ENCODE data around the gene DACT2.
"Not testable (repeated sequence)": the region's sequence is repeated elsewhere in the genome, so short reads cannot be mapped to it uniquely, and the experiment has no call there.

The DACT2 gene

DNA sequence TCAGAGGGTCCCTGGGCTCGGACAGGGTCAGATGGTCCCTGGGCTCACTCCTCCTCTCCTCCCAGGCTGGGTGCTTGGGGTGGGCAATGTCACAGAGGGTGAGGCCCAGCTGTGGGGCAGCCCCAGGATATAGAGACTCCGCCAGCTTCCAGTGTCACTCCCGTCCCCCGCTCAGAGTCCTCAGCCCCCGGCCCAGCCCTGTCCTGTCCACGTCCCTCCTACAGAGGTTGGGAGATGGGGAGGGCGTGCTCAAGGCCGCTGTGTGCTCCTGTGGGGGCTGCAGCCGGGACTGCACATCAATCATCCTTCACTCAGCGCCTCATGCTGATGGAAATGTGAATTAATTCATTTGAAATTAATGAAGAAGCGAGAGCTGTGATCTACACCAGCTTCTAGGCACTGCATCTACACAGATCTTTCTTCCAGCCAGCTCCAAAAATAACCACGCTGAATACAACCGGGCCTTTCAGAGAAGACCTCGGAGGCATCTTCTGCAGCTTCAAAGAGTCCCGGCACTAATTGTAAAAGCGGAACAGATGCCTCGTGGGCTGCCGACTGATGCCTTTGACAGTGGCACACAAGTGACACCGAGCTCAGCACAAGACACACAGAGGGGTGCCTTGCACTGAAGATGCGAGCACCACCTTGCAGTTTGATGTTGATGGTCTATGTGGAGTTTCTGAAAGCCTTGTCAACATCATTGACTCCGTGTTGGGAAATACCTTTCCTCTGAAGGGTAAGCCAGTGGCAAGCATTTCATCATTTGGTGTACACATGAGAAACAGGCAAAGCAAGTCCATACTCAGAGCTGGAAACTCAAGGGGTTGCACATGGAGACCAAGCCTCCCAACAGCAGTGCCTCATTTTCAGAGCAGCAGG is 39.3 kb downstream of the DACT2 start:
- DNase-seq: no peak

DNA sequence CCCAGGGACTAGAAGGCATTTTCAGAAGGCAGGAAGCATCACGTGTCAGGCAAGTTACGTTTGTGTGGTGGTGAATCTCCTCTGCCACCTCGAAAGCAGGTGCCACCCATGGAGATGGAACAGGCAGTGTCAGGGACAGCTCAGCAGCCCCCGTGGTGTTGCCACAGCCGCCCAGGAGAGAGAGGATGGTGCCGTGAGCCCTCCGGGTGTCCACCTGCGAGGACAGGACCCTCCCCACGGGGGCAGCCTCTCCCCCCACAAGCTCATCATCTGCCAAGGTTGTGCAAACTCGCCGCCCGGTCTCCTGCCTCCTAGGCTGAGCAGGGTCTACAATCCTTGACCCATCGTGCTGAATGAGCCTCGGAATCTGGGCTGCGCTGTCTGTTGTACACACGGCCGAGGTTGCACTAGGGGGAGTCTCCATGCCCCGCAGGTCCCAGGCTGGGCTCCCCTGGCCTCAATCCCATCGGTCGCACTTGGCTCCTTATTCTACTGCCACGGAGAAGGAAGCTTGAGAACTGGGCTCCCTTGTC is 40.1 kb downstream of the DACT2 start:
- no peak for DNase-seq

DNA sequence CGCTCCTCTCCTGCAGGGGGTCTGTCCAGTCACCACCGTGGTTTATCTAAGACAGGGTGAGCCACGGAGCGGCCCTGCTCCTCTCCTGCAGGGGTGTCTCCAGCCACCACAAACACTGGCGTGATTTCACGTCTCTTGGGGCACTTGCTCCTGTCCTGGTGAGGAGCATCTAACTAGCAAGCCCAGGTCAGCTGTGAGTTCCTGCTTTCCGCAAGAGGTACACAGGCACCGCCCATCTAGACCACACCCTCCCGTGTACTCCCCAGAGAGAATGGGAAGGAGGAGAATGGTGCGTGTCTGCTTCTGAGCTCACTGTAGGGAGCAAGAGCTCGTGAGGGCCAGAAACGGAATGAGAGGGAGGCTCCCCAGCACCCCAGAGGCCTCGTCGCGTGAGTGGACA is 40.7 kb downstream of the DACT2 start:
- no peak for DNase-seq

DNA sequence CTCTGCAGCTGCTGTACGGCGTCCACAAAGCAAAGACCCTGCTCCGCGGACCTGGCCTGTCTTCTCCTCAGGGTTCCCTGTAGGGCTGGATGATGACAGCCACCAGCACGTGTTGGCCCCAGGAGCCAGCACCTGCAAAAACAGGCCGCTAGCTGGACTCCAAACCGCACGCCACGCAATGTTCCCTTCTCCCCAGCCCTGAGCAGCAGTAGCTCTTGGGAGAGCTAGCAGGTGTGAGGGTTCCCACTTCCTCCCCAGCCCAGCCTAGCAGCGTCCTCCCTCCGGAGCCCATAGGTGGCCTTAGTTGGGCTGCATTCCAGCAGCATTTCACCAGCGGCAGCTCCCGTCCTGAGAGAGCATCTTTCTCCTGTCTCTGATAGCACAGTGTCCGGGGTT is 42.3 kb downstream of the DACT2 start:
- no peak for DNase-seq

DNA sequence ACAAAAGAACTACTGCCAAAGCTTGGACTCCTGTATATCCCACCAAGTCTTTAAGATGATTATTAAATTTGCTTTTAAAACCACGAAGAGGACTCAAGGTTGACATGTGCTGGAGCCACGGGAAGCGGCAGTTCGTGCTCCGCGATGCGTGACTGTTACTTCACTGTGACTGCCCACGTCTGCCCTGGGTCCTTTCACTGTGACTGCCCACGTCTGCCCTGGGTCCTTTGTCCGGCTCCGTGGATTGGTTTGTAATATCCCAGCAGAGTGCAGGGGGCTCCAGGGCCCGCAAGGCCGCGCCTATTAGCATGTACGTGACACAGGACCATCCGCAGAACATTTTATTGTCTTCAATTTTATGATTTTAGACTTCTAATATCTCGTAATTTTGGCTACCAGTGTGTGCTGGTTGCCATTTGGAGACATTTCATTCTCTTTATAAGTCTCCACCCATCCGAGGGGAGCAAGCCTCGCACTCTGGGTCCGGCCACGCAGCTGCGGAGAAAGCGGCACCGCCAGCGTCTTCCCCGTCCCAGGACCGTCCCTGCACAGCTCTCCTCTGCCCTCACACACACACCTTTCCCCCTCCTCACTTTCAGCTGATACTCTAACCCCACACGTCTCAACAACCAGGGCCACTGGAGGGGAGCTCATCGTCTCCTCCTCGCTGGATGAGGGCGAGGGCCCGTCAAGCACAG is 42.9 kb downstream of the DACT2 start:
- no peak for DNase-seq

DNA sequence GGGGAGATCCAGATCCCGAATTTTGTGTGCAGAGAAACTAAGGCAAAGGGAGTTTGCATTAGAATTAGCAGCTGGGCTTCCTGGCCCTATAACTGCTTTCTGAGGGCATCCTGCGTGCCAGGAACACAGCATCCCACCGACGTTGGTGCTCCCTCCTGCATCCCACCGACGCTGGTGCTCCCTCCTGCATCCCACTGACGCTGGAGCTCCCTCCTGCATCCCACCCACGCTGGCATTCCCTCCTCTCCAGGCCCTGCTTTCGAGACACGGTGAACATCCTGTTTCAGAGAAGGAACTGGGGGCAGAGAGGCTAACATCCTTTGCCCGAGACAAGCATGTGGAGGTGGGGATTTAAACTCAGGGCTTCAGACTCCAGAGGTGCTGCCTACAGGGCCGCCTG is 44.4 kb downstream of the DACT2 start:
- DNase-seq: no peak

DNA sequence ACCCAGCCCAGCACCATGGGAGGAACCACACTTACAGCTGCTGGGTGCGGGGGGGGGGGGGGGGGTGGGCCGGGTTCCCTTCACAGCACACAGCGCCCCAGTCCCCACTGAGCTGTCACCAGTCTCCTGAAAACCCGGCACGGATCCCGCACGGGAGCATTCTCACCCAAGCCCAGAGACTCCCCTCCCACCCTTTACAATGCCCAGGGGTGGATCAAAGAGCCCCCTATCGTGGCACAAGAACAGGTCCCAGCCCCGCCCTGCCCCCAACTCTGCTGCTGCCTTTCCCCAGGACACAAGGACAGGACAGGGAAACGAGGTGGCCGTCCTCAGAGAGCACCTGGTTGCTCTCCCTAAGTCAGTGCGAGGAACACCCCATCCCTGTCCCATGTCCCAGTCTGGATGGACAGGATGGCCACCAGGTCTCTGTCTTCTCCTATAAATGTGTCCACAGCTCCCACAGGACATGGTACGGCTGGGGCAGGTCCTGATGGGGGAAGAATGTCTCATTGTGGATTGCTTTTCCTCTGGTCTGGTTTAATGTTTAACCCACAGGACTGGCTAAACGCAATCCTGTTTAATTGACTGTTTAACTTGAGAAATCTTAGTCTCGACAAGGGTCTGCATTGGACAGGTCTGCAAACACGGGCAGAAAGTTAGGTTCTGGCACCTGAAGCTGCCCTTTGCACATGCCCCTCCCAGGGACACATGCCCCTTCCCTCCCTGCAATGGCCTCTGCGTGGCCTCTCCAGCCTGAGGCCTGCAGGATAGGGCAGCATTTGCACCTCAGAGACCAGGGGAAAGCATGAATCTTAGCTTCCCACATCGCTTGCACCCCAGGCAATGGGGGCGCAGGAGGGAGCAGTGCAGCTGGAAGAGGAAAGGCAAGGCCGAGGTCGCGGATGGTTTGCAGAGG is 45.3 kb downstream of the DACT2 start:
- DNase-seq: no peak

DNA sequence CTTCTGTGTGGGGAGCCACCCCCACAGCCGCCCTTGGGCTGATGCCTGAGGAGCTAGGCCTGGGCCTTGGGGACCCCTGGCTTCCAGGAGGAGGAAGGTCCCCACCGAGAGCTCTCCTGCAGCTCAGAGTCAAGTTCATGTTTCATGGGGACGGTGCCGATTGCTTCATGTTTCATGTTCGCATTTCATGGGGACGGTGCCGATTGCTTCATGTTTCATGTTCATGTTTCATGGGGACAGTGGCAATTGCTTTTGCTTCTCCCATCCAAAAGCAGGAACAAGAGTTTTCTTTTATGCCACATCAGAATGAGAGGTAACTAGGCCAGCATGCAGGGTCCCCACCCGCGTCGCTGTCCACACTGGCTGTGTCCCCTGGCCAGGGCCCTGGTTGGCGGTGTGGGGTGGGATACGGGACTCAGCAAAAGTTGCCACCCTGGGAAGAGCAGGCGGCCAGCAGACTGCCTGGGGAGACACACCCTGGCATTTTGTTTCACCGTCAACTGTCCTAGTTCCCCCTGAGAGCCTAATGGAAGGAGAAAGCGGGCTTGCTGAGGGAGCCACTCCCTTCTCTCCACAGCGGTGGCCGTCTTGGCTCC is 46.0 kb downstream of the DACT2 start:
- DNase-seq: peak; percentile 65

DNA sequence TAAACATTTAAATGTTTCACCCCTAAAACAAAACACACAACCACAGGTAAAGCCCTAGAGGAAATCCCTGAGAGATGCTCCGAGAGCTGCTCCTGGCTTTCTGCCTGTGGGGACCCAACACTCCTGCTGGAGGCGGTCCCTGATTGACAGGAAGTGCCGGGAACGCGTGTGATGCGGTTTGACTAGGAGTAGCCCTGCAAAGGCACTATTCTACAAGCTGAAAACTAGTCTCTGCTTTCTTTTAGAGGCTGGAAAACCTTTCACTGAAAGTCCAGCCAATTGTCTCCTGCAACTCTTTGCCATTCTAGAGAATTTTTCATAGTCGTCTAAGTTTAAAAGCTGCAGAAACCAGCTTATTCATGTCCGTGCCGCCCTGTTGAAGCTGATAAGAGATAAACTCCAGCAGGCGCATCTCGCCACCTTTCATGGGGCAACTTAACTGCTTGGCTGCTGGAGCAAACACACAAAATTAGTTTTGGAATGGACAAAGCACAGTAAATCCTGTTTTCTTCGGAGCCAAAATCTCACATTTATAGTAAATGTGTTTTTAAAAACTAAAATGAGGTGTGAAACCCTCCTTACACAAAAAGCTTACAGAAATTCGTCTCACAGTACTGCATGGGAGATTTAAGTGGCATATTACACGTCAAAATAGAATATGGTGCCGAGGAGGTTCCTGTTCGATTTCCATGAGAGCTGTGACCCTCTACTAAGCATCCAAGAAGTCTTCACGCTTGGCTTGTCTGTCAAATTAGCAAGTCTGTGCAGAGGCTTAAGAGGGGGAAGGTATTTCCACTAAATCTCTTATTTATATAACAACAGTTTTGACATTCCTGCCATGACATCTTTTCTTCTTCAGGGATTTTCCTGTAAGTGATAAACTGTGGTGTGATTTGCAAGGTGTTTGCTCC is 46.9 kb downstream of the DACT2 start:
- DNase-seq: peak; percentile 64

DNA sequence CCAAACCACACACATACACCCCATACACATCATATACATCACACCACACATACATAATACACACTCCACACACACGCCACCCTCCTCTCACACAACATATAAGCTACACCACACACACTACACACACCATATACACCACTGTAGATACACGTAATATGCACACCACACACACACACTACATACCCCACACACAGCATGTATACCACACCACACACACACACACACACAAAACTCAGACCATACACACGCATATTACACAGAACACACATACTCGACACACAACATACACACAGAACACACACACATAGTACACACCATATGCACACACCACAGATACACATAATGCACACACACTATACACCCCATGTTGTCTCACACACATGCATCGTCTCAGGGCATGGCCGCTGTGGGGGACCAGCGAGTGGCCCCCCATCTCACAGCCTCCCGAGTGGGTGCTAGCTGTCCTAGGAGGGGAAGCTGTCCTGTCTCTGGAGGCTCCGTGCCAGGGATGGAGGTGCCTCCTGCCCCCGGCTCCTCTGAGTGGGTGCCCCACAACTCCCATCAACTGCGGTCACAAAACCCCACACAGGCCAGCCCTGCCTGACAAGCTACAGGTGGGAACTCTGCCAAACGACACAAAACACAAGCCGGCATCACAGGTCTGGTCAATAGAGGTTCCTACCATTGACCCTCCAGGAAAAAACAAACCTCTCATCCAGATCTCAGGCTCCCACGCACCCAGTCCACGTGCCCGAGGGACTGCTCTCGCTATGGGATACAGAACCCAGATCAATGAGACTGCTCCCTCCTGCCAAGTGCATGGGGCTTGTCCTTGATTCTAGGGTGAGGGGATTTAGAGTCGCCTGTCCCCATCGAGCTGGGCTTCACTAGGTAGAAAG is 49.1 kb downstream of the DACT2 start:
- DNase-seq: no peak

DNA sequence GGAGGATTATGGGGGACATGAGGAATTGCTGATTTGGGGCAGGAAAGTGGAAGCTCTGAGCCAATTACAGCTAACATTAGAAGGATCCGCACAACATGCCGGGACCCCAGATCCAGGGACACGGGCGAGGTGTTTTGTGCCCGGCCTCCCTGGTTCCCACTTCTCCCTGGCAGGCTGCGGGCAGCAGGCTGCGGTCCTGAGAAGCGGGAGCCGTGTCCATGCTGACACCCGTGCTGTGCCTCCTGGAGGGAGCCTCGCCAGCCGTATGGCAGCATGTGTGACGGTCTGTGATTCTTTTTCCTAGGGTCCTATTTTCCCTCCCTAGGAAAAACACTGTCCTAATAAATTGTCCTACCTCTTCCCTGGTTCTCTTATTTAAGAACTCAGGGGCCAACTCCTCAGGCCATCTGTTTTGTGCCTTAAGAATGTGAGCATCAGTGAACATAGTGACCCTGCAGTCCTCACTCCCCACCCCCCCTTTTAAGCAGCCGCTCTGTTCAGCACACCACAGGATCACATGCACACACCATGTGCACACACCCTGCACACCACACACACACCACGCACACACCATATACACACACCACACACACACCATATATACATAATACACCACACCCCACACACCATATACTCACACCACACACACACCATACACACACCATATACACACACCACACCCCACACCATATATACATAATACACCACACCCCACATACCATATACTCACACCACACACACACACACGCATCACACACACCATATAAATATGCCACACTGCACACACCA is 49.9 kb downstream of the DACT2 start:
- DNase-seq: no peak

DNA sequence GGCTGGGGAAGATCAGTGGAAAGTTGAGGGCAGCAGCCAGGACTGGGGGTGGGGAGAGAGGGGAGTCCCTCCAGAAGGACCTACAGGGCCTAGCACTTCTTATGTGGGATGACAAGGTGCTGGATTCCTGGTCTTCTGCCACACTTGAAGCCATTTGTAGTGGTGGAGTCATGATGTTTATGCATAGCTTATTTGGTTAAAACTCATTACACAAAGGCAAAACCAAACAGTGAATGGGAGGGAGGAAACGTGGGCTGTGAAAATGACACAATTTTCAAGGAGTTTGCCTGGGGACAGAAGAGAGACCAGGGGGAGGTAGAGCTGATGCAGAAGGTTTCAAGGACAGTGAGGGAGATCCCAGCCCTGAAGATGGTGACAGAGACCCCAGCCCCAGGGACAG is 50.8 kb downstream of the DACT2 start:
- no peak for DNase-seq

DNA sequence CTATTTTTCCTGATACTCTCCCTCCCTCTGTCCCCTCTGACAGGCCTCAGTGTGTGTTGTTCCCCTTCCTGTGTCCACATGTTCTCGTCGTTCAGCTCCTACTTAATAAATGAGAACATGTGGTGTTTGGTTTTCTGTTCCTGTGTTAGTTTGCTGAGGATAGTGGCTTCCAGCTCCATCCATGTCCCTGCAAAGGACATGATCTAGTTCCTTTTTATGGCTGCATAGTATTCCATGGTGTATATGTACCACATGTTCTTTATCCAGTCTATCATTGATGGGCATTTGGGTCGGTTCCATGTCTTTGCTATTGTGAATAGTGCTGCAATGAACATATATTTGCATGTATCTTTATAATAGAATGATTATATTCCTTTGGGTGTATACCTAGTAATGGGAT is 51.8 kb downstream of the DACT2 start:
- DNase-seq: not testable (repeated sequence)

DNA sequence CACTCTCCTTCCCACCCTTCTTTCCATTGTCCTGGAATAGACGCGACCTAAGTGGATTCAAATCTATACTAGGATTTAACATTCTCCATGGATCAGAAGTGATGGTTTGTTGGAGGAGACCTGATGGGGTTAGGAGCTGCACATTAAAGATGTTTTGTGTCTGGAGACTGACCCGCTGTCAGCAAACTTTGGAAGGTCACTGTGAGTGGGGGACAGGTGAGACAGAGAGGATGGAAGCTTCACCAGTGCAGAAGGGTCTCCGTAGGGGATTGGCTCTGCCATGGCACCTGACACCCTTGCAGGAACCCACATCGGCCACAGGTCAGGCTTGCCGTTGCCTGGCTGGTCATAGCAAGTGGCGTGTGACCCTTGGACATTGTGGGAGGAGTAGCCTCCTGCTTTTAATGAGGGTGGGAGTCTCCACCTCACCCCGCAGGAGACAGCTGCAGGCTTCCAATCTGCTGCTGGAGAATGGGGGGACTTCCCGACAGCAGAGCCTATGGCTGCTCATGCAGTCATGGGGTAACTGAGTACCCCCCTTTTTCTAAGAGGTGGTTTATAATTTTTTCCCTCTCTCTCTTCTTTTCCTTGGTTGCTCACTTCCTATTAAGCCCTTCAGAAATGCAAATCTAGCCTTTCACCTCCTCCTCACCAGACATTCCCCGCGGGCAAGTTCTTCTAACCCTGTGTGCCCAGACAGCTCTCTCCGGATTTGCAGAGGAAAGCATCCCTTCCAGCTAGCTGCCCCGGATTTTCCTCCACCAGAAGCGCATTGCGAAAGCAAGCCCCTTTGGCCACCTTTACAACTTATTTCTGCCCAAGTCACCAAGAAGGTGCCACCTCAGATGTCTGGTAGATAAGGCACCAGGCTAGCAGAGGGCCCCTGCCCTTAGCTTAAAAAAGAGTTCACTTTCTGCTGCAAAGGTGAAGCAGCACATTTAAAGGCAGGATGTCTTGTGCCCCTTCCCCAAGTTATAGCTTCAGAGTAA is 53.5 kb downstream of the DACT2 start:
- DNase-seq: no peak

DNA sequence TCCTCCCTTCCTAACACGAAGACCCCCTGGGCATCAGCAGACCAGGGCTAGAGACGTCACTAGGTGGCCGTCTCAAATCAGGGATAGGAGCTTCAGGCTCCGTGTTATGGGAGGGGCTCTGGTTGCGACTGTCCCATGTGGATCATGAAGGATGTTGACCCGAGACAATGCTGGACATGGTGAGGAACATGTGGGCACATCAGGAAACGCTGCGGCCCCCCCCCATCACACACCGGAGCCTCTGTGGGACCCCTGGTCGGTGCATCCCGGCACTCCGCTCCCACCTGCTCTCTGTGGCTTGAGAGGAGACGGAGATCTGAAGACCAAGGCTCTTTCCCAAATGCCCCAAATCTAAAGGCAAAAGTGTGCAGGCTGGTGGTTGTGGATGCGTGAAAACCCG is 54.2 kb downstream of the DACT2 start:
- DNase-seq: no peak

DNA sequence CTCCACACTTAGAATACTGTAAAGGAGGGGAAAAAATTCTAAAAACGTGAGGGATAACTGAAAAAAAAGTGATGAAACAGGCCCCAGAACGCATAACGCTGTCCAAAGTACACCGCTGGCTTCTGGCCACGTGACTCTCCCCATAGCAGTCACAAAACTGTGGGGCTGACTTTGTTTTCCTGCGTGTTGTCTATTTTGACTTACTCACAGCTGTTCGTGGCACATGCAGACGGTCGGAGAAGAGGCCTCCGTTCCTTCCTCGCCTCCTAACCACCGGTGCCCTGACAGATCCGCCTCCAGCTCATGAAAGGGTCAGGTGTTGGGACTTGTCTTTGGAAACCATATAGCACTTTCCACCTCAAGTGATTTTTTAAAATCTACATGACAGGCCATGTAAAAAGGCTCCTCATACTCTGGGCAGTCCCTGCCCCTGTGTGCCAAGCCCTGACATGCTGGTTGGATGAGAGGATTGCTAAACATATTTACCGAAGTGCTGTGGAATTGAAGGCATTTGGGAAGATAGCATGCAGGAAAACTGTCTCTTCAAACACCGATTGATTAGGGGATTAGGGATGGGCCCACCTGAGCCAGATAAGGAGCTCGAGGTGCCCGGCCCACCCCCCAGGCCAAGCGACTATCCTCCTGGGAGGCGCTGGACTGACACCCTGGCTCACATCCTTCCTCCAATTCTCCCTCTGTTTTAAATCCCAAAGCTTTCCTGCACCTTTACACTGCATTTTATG is 54.8 kb downstream of the DACT2 start:
- DNase-seq: no peak

DNA sequence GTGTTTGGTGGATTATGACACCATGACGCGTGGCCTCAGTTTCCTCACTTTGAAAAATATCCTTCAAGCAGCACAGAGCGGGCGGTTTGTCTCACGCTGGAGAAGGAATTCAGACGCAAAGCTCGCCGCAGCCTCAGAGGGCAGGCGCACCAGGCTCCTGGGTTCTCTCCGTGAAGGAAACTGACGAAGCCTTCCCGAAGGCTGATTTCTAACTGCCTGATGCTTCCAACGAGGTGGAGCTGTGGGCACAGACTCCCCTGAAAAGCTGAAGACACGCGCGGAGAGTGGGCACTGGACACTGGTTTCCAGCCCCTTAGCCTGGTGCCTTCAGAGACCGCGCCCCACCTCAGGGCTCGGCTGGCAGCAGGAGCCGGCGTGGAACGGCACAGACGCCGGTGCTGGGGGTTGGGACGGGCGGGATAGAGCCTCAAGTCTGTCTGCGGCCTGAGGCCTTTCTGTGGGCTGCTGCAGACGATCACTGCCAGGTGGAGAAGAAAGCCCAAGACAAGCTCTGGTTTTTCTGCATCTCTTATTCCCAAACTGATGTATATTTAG is 56.1 kb downstream of the DACT2 start:
- no peak for DNase-seq

Measured in retina (tissue), 1 donor.